Endothelial cell (in vitro differentiated cells): ENCODE measurements around the gene EXOC3L1. TPM values are rescaled to one million over a fixed set of nuclear protein-coding genes. Genes with fewer than 3 reads are reported as not detected.

Experiments
- DNase-seq: peaks from one replicate; pipeline ENCODE4 v3.0.0; 2021; ENCODE audit warnings: low spot score
- H3K27ac Mint-ChIP-seq: one replicate; pipeline ENCODE4 v1.8.0; 2021; ENCODE audit warnings: mixed read lengths, inconsistent platforms; ENCODE audit not compliant: unreplicated experiment
- H3K27me3 Mint-ChIP-seq: one replicate; pipeline ENCODE4 v1.8.0; 2021; ENCODE audit warnings: mild to moderate bottlenecking, moderate library complexity, mixed read lengths, inconsistent platforms; ENCODE audit not compliant: unreplicated experiment
- H3K36me3 Mint-ChIP-seq: one replicate; pipeline ENCODE4 v1.8.0; 2021; ENCODE audit warnings: mild to moderate bottlenecking, low read depth, mixed read lengths, inconsistent platforms; ENCODE audit not compliant: unreplicated experiment
- H3K4me1 Mint-ChIP-seq: one replicate; pipeline ENCODE4 v1.8.0; 2021; ENCODE audit warnings: mild to moderate bottlenecking, mixed read lengths, inconsistent platforms; ENCODE audit not compliant: unreplicated experiment
- H3K4me3 Mint-ChIP-seq: one replicate; pipeline ENCODE4 v1.8.0; 2021; ENCODE audit warnings: mild to moderate bottlenecking, mixed read lengths, inconsistent platforms; ENCODE audit not compliant: unreplicated experiment
- H3K9me3 Mint-ChIP-seq: one replicate; pipeline ENCODE4 v1.8.0; 2021; ENCODE audit warnings: mixed read lengths, inconsistent platforms; ENCODE audit not compliant: unreplicated experiment
- total RNA-seq: library from RNA; stranded (reverse); fragmentation: NEBNext Ultra II Directional; extraction: Animal tissue kit (Norgen Biotek cat#: 25700); gene quantifications from one replicate; pipeline ENCODE4 v1.2.1, GENCODE V29; 2021; ENCODE audit not compliant: unreplicated experiment
- TF ChIP-seq, protein P1 (sequence below): fragments of 200-600 bp; sonication (generic); IDR thresholded peaks from one replicate; pipeline ENCODE4 v1.5.0; 2021; ENCODE audit warnings: antibody characterized with exemption; ENCODE audit not compliant: unreplicated experiment

EXOC3L1 gene
- total RNA-seq, 1 donor from 2014 or later, result 150 TPM

DNA sequence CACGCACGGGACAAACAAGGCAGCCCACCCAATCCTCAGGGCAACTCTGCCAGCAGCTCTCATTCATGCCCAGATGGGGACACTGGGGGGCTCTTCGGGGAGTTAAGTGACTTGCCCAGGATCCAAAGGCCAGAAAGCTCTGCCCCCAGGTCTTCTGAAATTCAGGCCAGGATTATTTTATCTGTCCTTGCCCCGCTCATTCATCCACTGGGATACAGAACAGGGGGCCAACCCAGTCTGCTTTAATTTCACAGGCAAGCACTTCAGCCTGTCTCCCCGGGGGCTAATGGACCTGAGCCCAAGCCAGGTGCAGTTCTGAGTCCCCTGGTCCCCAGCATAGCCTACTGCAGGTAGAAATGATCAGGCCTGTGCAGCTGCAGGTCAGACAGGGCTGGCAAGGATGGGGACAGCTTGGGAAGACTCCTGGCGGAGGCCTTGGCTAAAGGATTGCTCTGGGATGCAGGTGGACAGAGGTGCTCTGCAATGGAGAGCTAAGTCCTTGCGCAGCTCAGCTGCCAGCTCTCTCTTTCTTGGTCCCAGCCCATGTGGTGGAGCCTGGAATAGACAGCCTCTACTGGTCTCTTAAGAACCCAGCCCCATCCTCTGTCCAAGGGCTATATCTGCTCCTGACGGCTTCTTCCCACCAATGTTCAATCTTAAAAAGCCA lies 38.4 kb downstream of the EXOC3L1 start:
- no peaks in the 10 kb centered on the region for H3K9me3 Mint-ChIP-seq
- peaks cover 41% of the 10 kb centered on the region for H3K27me3 Mint-ChIP-seq
- no peak for DNase-seq
- TF ChIP-seq, protein P1, sequence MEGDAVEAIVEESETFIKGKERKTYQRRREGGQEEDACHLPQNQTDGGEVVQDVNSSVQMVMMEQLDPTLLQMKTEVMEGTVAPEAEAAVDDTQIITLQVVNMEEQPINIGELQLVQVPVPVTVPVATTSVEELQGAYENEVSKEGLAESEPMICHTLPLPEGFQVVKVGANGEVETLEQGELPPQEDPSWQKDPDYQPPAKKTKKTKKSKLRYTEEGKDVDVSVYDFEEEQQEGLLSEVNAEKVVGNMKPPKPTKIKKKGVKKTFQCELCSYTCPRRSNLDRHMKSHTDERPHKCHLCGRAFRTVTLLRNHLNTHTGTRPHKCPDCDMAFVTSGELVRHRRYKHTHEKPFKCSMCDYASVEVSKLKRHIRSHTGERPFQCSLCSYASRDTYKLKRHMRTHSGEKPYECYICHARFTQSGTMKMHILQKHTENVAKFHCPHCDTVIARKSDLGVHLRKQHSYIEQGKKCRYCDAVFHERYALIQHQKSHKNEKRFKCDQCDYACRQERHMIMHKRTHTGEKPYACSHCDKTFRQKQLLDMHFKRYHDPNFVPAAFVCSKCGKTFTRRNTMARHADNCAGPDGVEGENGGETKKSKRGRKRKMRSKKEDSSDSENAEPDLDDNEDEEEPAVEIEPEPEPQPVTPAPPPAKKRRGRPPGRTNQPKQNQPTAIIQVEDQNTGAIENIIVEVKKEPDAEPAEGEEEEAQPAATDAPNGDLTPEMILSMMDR, result no peak
- H3K36me3 Mint-ChIP-seq, result peaks cover 5% of the 10 kb centered on the region
- no peaks in the 10 kb centered on the region for H3K4me1 Mint-ChIP-seq
- peak overlapping the region; percentile 47 for H3K4me3 Mint-ChIP-seq
- H3K27ac Mint-ChIP-seq, result no peak overlapping the region

DNA sequence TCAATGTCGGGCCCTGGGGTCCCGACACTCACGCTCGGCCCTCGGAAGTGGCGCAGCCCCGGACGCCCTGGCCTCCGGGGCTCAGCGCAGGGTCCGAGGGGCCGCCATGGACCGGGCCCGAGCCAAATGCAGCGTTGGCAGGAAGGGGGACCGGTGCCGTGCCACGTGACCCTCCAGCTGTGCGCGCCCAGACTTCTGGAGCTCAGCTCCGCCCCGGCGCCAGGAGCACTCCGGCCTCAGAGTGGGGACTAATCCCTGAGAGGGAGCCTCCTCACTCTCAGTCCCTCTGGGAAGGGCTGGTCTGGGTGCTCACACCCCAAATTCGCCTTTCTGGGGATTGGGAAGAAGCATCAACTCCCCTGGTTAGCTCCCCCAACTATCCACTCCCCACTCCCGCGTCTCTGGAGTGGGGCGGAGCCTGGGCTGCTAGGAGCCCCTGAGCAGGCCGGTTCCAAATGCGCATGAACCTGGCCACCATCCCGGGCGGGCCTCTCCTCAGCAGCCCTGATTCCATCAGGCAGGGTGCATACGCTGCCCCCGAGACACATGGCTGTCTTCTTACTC lies 39.0 kb downstream of the EXOC3L1 start, which contains the start of gene B3GNT9:
Gene B3GNT9 (minus strand): TSS at position 166 of the 564 bp plus-strand sequence. CDS start 513 bp downstream, outside the sequence.
- Mint-ChIP-seq H3K9me3 (no peaks in the 10 kb centered on the region), H3K4me3 (peak within 1 kb of the TSS; percentile 47), H3K27ac (no peak within 1 kb of the TSS), H3K36me3 (peaks cover 5% of the 10 kb centered on the region), H3K4me1 (no peaks in the 10 kb centered on the region), H3K27me3 (peaks cover 39% of the 10 kb centered on the region)
- TF ChIP-seq, protein P1, result no peak
- DNase-seq, result no peak

DNA sequence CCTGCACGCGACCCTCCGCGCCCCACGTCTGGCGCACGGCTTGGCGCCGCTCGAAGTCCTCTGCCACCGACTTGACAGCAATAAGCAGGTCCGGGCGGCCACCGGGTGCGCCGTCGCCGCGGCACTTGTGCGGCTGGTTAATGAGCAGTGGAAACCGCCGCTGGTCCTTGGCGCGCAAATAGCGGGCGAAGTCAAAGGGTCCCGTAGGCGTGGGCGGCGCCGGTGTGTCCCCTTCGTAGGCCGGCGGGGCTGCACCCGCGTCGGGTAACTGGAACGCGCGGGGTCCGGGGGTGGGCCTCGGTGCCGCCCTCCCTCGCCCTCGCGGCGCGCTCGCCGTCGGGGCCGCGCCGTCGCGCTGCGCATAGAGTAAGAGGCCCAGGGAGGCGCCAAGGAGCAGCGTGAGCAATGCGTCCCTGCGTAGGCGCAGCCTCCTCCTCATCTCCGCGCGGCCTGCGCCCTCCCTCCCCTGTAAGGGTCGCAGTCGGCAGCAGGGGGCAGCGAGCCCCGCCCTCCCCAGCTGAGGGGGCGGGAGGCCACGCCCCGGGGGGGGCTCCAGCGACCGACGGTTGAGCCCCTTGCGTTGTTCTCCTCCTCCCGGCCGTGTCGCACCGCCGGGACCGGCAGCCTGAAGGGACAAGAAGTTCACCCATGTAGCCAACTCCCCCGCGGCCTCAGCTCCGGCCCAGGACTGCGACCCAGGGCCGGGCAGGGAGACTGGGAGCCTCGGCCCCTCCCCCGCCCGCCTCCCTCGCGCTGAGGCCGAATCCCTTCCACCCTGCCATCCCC lies 39.7 kb downstream of the EXOC3L1 start:
- H3K4me1 Mint-ChIP-seq, result no peaks in the 10 kb centered on the region
- H3K4me3 Mint-ChIP-seq, result no peak overlapping the region
- H3K27ac Mint-ChIP-seq, result no peak overlapping the region
- TF ChIP-seq, protein P1, result no peak
- no peaks in the 10 kb centered on the region for H3K9me3 Mint-ChIP-seq
- peaks cover 5% of the 10 kb centered on the region for H3K36me3 Mint-ChIP-seq
- DNase-seq, result peak; percentile 64
- peaks cover 40% of the 10 kb centered on the region for H3K27me3 Mint-ChIP-seq

DNA sequence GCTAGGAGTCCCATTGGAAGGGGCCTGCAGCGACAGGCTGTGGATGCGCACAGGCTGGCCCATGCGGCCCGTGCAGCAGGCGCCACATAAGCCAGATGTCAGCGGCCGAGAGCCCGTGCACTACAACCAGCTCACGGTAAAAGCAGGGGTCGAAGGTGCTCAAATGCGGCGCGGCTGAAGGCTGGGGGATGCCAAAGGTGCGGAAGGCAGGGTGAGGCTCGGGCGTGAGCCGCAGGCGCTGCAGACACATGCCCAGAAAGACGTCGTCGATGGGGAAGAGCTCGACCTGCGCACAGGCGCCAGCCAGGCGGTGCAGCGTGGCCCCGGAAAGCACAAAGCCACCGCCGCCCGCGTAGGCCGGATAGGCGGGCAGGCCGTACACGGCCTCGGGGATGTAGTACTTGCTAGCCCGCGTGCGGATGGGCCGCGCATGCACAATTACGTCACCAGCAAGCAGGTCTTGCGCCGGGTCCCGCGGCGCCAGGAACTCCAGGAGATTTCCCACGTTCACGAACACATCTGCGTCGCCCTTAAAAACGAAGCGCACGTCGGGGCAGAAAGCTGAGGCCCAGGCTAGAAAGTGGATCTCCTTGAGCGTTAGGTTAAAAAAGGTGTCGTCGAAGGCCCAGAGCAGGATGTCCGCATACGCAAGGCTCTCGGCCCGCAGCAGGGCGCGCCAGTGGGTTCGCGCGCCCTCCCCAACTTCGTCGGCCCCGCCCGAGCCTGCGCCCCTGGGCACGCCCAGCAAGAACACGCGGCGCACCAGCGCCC lies 40.5 kb downstream of the EXOC3L1 start:
- no peak overlapping the region for H3K4me3 Mint-ChIP-seq
- no peaks in the 10 kb centered on the region for H3K4me1 Mint-ChIP-seq
- peaks cover 38% of the 10 kb centered on the region for H3K27me3 Mint-ChIP-seq
- no peaks in the 10 kb centered on the region for H3K9me3 Mint-ChIP-seq
- no peak overlapping the region for H3K27ac Mint-ChIP-seq
- DNase-seq, result no peak
- peaks cover 12% of the 10 kb centered on the region for H3K36me3 Mint-ChIP-seq
- TF ChIP-seq, protein P1, result peak; percentile 57
